IPS-18c (cell line): ENCODE measurements around the gene CAND1.
"Not testable (repeated sequence)": the region's sequence is repeated elsewhere in the genome, so short reads cannot be mapped to it uniquely, and the experiment has no call there.

Experiments
- H3K4me3 ChIP-seq: 2 replicates; pipeline ENCODE4 v1.7.0; 2013; ENCODE audit warnings: low read depth, mild to moderate bottlenecking, low read length, moderate library complexity; ENCODE audit not compliant: insufficient read depth
- H3K9me3 ChIP-seq: one replicate; pipeline ENCODE4 v1.6.1; 2013; ENCODE audit warnings: mild to moderate bottlenecking, low read length, moderate library complexity; ENCODE audit not compliant: control insufficient read depth, insufficient read depth

CAND1 gene

GRCh38 chr12:67320614-67321295 is 51.6 kb downstream of the CAND1 start:
- Histone ChIP-seq H3K9me3 (peaks cover 3% of the 10 kb centered on the region), H3K4me3 (no peak overlapping the region)

GRCh38 chr12:67322580-67322979 is 53.4 kb downstream of the CAND1 start:
- Histone ChIP-seq H3K9me3 (peaks cover 3% of the 10 kb centered on the region), H3K4me3 (no peak overlapping the region)

GRCh38 chr12:67323007-67323406 is 53.8 kb downstream of the CAND1 start:
- H3K9me3 ChIP-seq, result peaks cover 3% of the 10 kb centered on the region
- no peak overlapping the region for H3K4me3 ChIP-seq

GRCh38 chr12:67326637-67327036 is 57.5 kb downstream of the CAND1 start:
- no peak overlapping the region for H3K4me3 ChIP-seq

GRCh38 chr12:67327466-67327865 is 58.3 kb downstream of the CAND1 start:
- Histone ChIP-seq H3K9me3 (peaks cover 3% of the 10 kb centered on the region), H3K4me3 (no peak overlapping the region)

More at GRCh38 chr12:67326637-67327036, 57.5 kb downstream of the CAND1 start:
- peaks cover 3% of the 10 kb centered on the region for H3K9me3 ChIP-seq

GRCh38 chr12:67331123-67331522 is 62.0 kb downstream of the CAND1 start:
- H3K9me3 ChIP-seq, result no peaks in the 10 kb centered on the region

GRCh38 chr12:67331828-67332227 is 62.7 kb downstream of the CAND1 start:
- Histone ChIP-seq H3K4me3 (no peak overlapping the region), H3K9me3 (no peaks in the 10 kb centered on the region)

More at GRCh38 chr12:67331123-67331522, 62.0 kb downstream of the CAND1 start:
- no peak overlapping the region for H3K4me3 ChIP-seq

- Histone ChIP-seq H3K9me3 (no peaks in the 10 kb centered on the region), H3K4me3 (no peak overlapping the region)
These were observed 64.5 kb downstream of the CAND1 start for GRCh38 chr12:67333649-67334048.

- Histone ChIP-seq H3K9me3 (peaks cover 5% of the 10 kb centered on the region), H3K4me3 (no peak overlapping the region)
These were observed 69.3 kb downstream of the CAND1 start for GRCh38 chr12:67338426-67338825.

- Histone ChIP-seq H3K9me3 (peaks cover 5% of the 10 kb centered on the region), H3K4me3 (no peak overlapping the region)
These were observed 70.4 kb downstream of the CAND1 start for GRCh38 chr12:67339530-67339929.

GRCh38 chr12:67341086-67341485 is 71.9 kb downstream of the CAND1 start:
- H3K4me3 ChIP-seq, H3K9me3 ChIP-seq: not testable (repeated sequence)

GRCh38 chr12:67344979-67345710 is 76.0 kb downstream of the CAND1 start:
- H3K9me3 ChIP-seq, result no peaks in the 10 kb centered on the region
- no peak overlapping the region for H3K4me3 ChIP-seq

- no peaks in the 10 kb centered on the region for H3K9me3 ChIP-seq
- H3K4me3 ChIP-seq, result no peak overlapping the region
These were observed 79.5 kb downstream of the CAND1 start for GRCh38 chr12:67348683-67349082.

- Histone ChIP-seq H3K9me3 (no peaks in the 10 kb centered on the region), H3K4me3 (no peak overlapping the region)
These were observed 83.5 kb downstream of the CAND1 start for GRCh38 chr12:67352682-67353081.

GRCh38 chr12:67354322-67354721 is 85.2 kb downstream of the CAND1 start:
- no peaks in the 10 kb centered on the region for H3K9me3 ChIP-seq
- H3K4me3 ChIP-seq, result no peak overlapping the region

- no peaks in the 10 kb centered on the region for H3K9me3 ChIP-seq
- H3K4me3 ChIP-seq, result no peak overlapping the region
These were observed 85.8 kb downstream of the CAND1 start for GRCh38 chr12:67354966-67355365.

GRCh38 chr12:67355428-67356379 is 86.5 kb downstream of the CAND1 start:
- Histone ChIP-seq H3K9me3 (no peaks in the 10 kb centered on the region), H3K4me3 (no peak overlapping the region)
